T-helper 2 cell treated with Interferon-gamma antibody and Interleukin-4, amounts not matched to agents 5 μg/mL and 100 μg/mL, for 36 hours (primary cell): ENCODE measurements around the gene DIP2C.
"Not testable (repeated sequence)": the region's sequence is repeated elsewhere in the genome, so short reads cannot be mapped to it uniquely, and the experiment has no call there.

ENCODE experiments used
- DNase-seq: peaks from one replicate; pipeline ENCODE4 v3.0.0; 2021; ENCODE audit warnings: low spot score
- H3K27ac Mint-ChIP-seq: one replicate; pipeline ENCODE4 v1.8.0; 2021; ENCODE audit warnings: mild to moderate bottlenecking, mixed read lengths
- H3K27me3 Mint-ChIP-seq: one replicate; pipeline ENCODE4 v1.8.0; 2021; ENCODE audit warnings: low read depth, mixed read lengths
- H3K36me3 Mint-ChIP-seq: one replicate; pipeline ENCODE4 v1.8.0; 2021; ENCODE audit warnings: low read depth, mixed read lengths
- H3K4me1 Mint-ChIP-seq: one replicate; pipeline ENCODE4 v1.8.0; 2021; ENCODE audit warnings: low read depth, mixed read lengths
- H3K4me3 Mint-ChIP-seq: one replicate; pipeline ENCODE4 v1.8.0; 2022; ENCODE audit warnings: mild to moderate bottlenecking, moderate library complexity, mixed read lengths
- H3K9me3 Mint-ChIP-seq: one replicate; pipeline ENCODE4 v1.8.0; 2021; ENCODE audit warnings: mixed read lengths

The DIP2C gene

GRCh38 chr10:519716-520401, 169.6 kb downstream of the DIP2C start:
- H3K36me3 Mint-ChIP-seq, result no peaks in the 10 kb centered on the region
- H3K4me3 Mint-ChIP-seq, result no peak overlapping the region
- DNase-seq, result no peak
- H3K27ac Mint-ChIP-seq, result no peak overlapping the region
- H3K9me3 Mint-ChIP-seq, result no peaks in the 10 kb centered on the region
- H3K27me3 Mint-ChIP-seq, result peaks cover 3% of the 10 kb centered on the region
- H3K4me1 Mint-ChIP-seq, result no peaks in the 10 kb centered on the region

- no peaks in the 10 kb centered on the region for H3K36me3 Mint-ChIP-seq
- peaks cover 3% of the 10 kb centered on the region for H3K27me3 Mint-ChIP-seq
- H3K27ac Mint-ChIP-seq, result no peak overlapping the region
- H3K4me3 Mint-ChIP-seq, result no peak overlapping the region
- no peak for DNase-seq
- no peaks in the 10 kb centered on the region for H3K9me3 Mint-ChIP-seq
- H3K4me1 Mint-ChIP-seq, result no peaks in the 10 kb centered on the region
Measured at GRCh38 chr10:519055-519715, 170.3 kb downstream of the DIP2C start.

- Mint-ChIP-seq H3K9me3 (no peaks in the 10 kb centered on the region), H3K4me3 (no peak overlapping the region), H3K27ac (no peak overlapping the region), H3K36me3 (no peaks in the 10 kb centered on the region), H3K4me1 (peaks cover 3% of the 10 kb centered on the region), H3K27me3 (peaks cover 6% of the 10 kb centered on the region)
- no peak for DNase-seq
Measured at GRCh38 chr10:517872-518475, 171.5 kb downstream of the DIP2C start.

GRCh38 chr10:517241-517830, 172.1 kb downstream of the DIP2C start:
- Mint-ChIP-seq H3K4me1 (peaks cover 3% of the 10 kb centered on the region), H3K27me3 (peaks cover 6% of the 10 kb centered on the region), H3K4me3 (no peak overlapping the region), H3K27ac (no peak overlapping the region), H3K36me3 (no peaks in the 10 kb centered on the region), H3K9me3 (no peaks in the 10 kb centered on the region)
- DNase-seq, result no peak

- no peaks in the 10 kb centered on the region for H3K9me3 Mint-ChIP-seq
- H3K4me3 Mint-ChIP-seq, result no peak overlapping the region
- H3K27me3 Mint-ChIP-seq, result peaks cover 9% of the 10 kb centered on the region
- no peak overlapping the region for H3K27ac Mint-ChIP-seq
- peaks cover 3% of the 10 kb centered on the region for H3K4me1 Mint-ChIP-seq
- DNase-seq, result no peak
- no peaks in the 10 kb centered on the region for H3K36me3 Mint-ChIP-seq
Measured at GRCh38 chr10:516764-517163, 172.7 kb downstream of the DIP2C start.

- peaks cover 10% of the 10 kb centered on the region for H3K27me3 Mint-ChIP-seq
- DNase-seq, result no peak
- H3K4me3 Mint-ChIP-seq, result no peak overlapping the region
- peaks cover 3% of the 10 kb centered on the region for H3K4me1 Mint-ChIP-seq
- H3K27ac Mint-ChIP-seq, result no peak overlapping the region
- no peaks in the 10 kb centered on the region for H3K9me3 Mint-ChIP-seq
- H3K36me3 Mint-ChIP-seq, result no peaks in the 10 kb centered on the region
Measured at GRCh38 chr10:515674-516073, 173.8 kb downstream of the DIP2C start.

- no peak for DNase-seq
- Mint-ChIP-seq H3K27ac (no peak overlapping the region), H3K27me3 (peaks cover 10% of the 10 kb centered on the region), H3K4me1 (peaks cover 3% of the 10 kb centered on the region), H3K36me3 (no peaks in the 10 kb centered on the region), H3K9me3 (no peaks in the 10 kb centered on the region), H3K4me3 (no peak overlapping the region)
Measured at GRCh38 chr10:514137-514671, 175.3 kb downstream of the DIP2C start.

GRCh38 chr10:513393-513792, 176.1 kb downstream of the DIP2C start:
- H3K27ac Mint-ChIP-seq, result no peak overlapping the region
- H3K4me1 Mint-ChIP-seq, result peaks cover 3% of the 10 kb centered on the region
- DNase-seq, result no peak
- H3K27me3 Mint-ChIP-seq, result peaks cover 10% of the 10 kb centered on the region
- H3K4me3 Mint-ChIP-seq, result no peak overlapping the region
- no peaks in the 10 kb centered on the region for H3K9me3 Mint-ChIP-seq
- no peaks in the 10 kb centered on the region for H3K36me3 Mint-ChIP-seq

GRCh38 chr10:512661-513060, 176.8 kb downstream of the DIP2C start:
- not testable (repeated sequence) for H3K4me1 Mint-ChIP-seq, H3K9me3 Mint-ChIP-seq, H3K27me3 Mint-ChIP-seq, H3K4me3 Mint-ChIP-seq, DNase-seq, H3K27ac Mint-ChIP-seq, H3K36me3 Mint-ChIP-seq

- Mint-ChIP-seq H3K4me3 (no peak overlapping the region), H3K36me3 (no peaks in the 10 kb centered on the region)
Measured at GRCh38 chr10:511849-512191, 177.6 kb downstream of the DIP2C start.

GRCh38 chr10:511101-511848, 178.2 kb downstream of the DIP2C start:
- Mint-ChIP-seq H3K27ac (no peak overlapping the region), H3K9me3 (no peaks in the 10 kb centered on the region), H3K27me3 (peaks cover 10% of the 10 kb centered on the region), H3K4me3 (no peak overlapping the region), H3K4me1 (peaks cover 3% of the 10 kb centered on the region), H3K36me3 (no peaks in the 10 kb centered on the region)
- peak; percentile 68 for DNase-seq

More at GRCh38 chr10:511849-512191, 177.6 kb downstream of the DIP2C start:
- peaks cover 3% of the 10 kb centered on the region for H3K4me1 Mint-ChIP-seq
- H3K27me3 Mint-ChIP-seq, result peaks cover 10% of the 10 kb centered on the region
- no peak overlapping the region for H3K27ac Mint-ChIP-seq
- no peaks in the 10 kb centered on the region for H3K9me3 Mint-ChIP-seq
- DNase-seq, result no peak

- H3K36me3 Mint-ChIP-seq, result no peaks in the 10 kb centered on the region
- peaks cover 3% of the 10 kb centered on the region for H3K4me1 Mint-ChIP-seq
- no peak for DNase-seq
- no peaks in the 10 kb centered on the region for H3K9me3 Mint-ChIP-seq
- no peak overlapping the region for H3K27ac Mint-ChIP-seq
- H3K4me3 Mint-ChIP-seq, result no peak overlapping the region
- peaks cover 10% of the 10 kb centered on the region for H3K27me3 Mint-ChIP-seq
Measured at GRCh38 chr10:510415-510881, 179.0 kb downstream of the DIP2C start.

- no peaks in the 10 kb centered on the region for H3K36me3 Mint-ChIP-seq
- H3K9me3 Mint-ChIP-seq, result no peaks in the 10 kb centered on the region
- H3K27ac Mint-ChIP-seq, result no peak overlapping the region
- peaks cover 10% of the 10 kb centered on the region for H3K27me3 Mint-ChIP-seq
- DNase-seq, result no peak
- H3K4me1 Mint-ChIP-seq, result peaks cover 3% of the 10 kb centered on the region
- H3K4me3 Mint-ChIP-seq, result no peak overlapping the region
Measured at GRCh38 chr10:509361-510102, 179.9 kb downstream of the DIP2C start.
